IPS DF 4.7 (cell line): Measurements from ENCODE around the gene SLC43A1.

Source experiments
- DNase-seq: peaks from one replicate; pipeline ENCODE4 v3.0.0-alpha.2; 2013; ENCODE audit warnings: low spot score; ENCODE audit errors: extremely low read depth

Gene SLC43A1

GRCh38 chr11:57498540-57498939, 17.0 kb downstream of the SLC43A1 start:
- DNase-seq: no peak

- DNase-seq: no peak
Measured at GRCh38 chr11:57497303-57498247, 17.9 kb downstream of the SLC43A1 start.

GRCh38 chr11:57496109-57496820, 19.2 kb downstream of the SLC43A1 start:
- DNase-seq: no peak

- DNase-seq: no peak
Measured at GRCh38 chr11:57493507-57494503, 21.7 kb downstream of the SLC43A1 start.

- no peak for DNase-seq
Measured at GRCh38 chr11:57491371-57492061, 24.0 kb downstream of the SLC43A1 start.

GRCh38 chr11:57490456-57491248, 24.9 kb downstream of the SLC43A1 start:
- DNase-seq: no peak

GRCh38 chr11:57487920-57488659, 27.4 kb downstream of the SLC43A1 start:
- DNase-seq: no peak

- DNase-seq: no peak
Measured at GRCh38 chr11:57487021-57487778, 28.3 kb downstream of the SLC43A1 start.

GRCh38 chr11:57485217-57485990, 30.1 kb downstream of the SLC43A1 start:
- DNase-seq: no peak

GRCh38 chr11:57484141-57484710, 31.3 kb downstream of the SLC43A1 start:
- no peak for DNase-seq

- DNase-seq: no peak
Measured at GRCh38 chr11:57483562-57483918, 32.0 kb downstream of the SLC43A1 start.

- DNase-seq: no peak
Measured at GRCh38 chr11:57482782-57483561, 32.5 kb downstream of the SLC43A1 start.

- DNase-seq: no peak
Measured at GRCh38 chr11:57481915-57482781, 33.4 kb downstream of the SLC43A1 start.

- no peak for DNase-seq
Measured at GRCh38 chr11:57481315-57481714, 34.2 kb downstream of the SLC43A1 start.

GRCh38 chr11:57480409-57481137, 34.9 kb downstream of the SLC43A1 start:
- no peak for DNase-seq
